Measurements from ENCODE around the gene MADD. TPM values are rescaled to one million over a fixed set of nuclear protein-coding genes. Genes with fewer than 3 reads are reported as not detected.

MADD gene
- total RNA-seq, 1 experiment from 2014 or later = 41.0 TPM

DNA sequence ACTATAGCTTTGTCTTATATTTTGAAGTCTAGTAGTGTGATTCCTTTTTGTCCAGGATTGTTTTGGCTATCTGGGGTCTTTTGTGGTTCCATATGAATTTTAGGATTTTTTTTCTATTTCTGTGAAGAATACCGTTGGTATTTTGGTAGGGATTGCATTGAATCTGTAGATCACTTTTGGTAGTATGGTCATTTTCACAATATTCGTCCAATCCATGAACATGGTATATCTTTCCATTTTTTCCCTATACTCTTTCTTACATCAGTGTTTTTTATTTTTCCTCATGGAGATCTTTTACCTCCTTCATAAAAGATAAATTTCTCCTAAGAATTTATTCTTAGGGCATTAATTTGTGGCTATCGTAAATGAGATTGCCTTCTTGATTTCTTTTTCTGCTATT is 29.1 kb downstream of the MADD start:
- H3K4me1 ChIP-seq (ENCODE audit: insufficient read depth, low read length) = no peaks in the 10 kb centered on the region
- no peak overlapping the region for H3K18ac ChIP-seq (ENCODE audit: insufficient read length, low read depth, low read length)

More for the DNA sequence above, 29.1 kb downstream of the MADD start:
- Mint-ChIP-seq H3K4me3 (no peak overlapping the region), H3K36me3 (ENCODE audit: insufficient read depth in 1 of 3, low read depth in 3 of 3) (peaks cover 66 to 85% (median 84%) of the 10 kb centered on the region in 3 experiments), H3K27me3 (ENCODE audit: low read depth) (no peaks in the 10 kb centered on the region), H3K27ac (no peak overlapping the region), H3K9me3 (peaks cover 10 to 21% of the 10 kb centered on the region in 2 experiments; a peak in 4 of 5 replicates), H3K4me1 (no peaks in the 10 kb centered on the region)
- Histone ChIP-seq H2AFZ (ENCODE audit: low read length) (no peak overlapping the region), H4K91ac (ENCODE audit: insufficient read length, low read depth, low read length) (no peak overlapping the region), H3K4me2 (ENCODE audit: insufficient read depth, insufficient read length, low read length) (no peak overlapping the region), H3T11ph (ENCODE audit: low read length) (no peak overlapping the region), H2BK20ac (ENCODE audit: low read depth, low read length, poor library complexity, severe bottlenecking) (no peak overlapping the region), H2BK120ac (ENCODE audit: low read depth, low read length, poor library complexity, severe bottlenecking) (no peak overlapping the region), H2BK15ac (ENCODE audit: low read depth, low read length) (no peak overlapping the region), H3K14ac (ENCODE audit: insufficient read depth, low read length) (no peak overlapping the region), H3K56ac (ENCODE audit: insufficient read length, low read depth, low read length) (no peak overlapping the region), H4K5ac (ENCODE audit: insufficient read length, low read depth, low read length) (no peak overlapping the region), H4K8ac (replicated peaks; ENCODE audit: insufficient read length, low read depth, low read length) (no peak overlapping the region), H3K9me3 (ENCODE audit: control insufficient read depth, low read depth, low read length) (no peaks in the 10 kb centered on the region), H3K79me2 (ENCODE audit: insufficient read depth, low read length) (no peaks in the 10 kb centered on the region), H2BK5ac (ENCODE audit: insufficient read length, low read length) (no peak overlapping the region), H3K23ac (ENCODE audit: insufficient read length, low read depth, low read length) (no peak overlapping the region), H3K4ac (ENCODE audit: low read depth, low read length) (no peak overlapping the region), H2BK12ac (ENCODE audit: insufficient read length, low read depth, low read length) (no peak overlapping the region), H3K79me1 (ENCODE audit: insufficient read depth, low read depth, low read length, poor library complexity, severe bottlenecking) (no peaks in the 10 kb centered on the region), H4K20me1 (ENCODE audit: control insufficient read depth, insufficient read depth, insufficient read length) (no peaks in the 10 kb centered on the region), H2AK5ac (ENCODE audit: insufficient read length, low read length) (no peak overlapping the region), H3K27me3 (ENCODE audit: insufficient read depth, low read length) (no peaks in the 10 kb centered on the region), H3K23me2 (ENCODE audit: insufficient read length, low read depth, low read length, poor library complexity, severe bottlenecking) (no peaks in the 10 kb centered on the region), H3K27ac (ENCODE audit: insufficient read length, low read depth, low read length) (no peak overlapping the region), H3K9ac (ENCODE audit: extremely low read depth, insufficient read length, low read length) (no peak overlapping the region)
- TF ChIP-seq, protein P1, sequence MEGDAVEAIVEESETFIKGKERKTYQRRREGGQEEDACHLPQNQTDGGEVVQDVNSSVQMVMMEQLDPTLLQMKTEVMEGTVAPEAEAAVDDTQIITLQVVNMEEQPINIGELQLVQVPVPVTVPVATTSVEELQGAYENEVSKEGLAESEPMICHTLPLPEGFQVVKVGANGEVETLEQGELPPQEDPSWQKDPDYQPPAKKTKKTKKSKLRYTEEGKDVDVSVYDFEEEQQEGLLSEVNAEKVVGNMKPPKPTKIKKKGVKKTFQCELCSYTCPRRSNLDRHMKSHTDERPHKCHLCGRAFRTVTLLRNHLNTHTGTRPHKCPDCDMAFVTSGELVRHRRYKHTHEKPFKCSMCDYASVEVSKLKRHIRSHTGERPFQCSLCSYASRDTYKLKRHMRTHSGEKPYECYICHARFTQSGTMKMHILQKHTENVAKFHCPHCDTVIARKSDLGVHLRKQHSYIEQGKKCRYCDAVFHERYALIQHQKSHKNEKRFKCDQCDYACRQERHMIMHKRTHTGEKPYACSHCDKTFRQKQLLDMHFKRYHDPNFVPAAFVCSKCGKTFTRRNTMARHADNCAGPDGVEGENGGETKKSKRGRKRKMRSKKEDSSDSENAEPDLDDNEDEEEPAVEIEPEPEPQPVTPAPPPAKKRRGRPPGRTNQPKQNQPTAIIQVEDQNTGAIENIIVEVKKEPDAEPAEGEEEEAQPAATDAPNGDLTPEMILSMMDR (conservative IDR thresholded peaks at IDR 0.05) = no peak
- WGBS (ENCODE audit: extremely low coverage, insufficient read length, low lambda C conversion rate) = no CpG with 5 or more reads among the region's 3 CpGs
- no peak for DNase-seq
